ENCODE measurements around the gene LRRC2. TPM values are rescaled to one million over a fixed set of nuclear protein-coding genes. Genes with fewer than 3 reads are reported as not detected.

Gene LRRC2
- total and polyA plus RNA-seq, 2 of the 13 experiments (the other 11 are each of a cell fraction or from before 2014, with no cell fraction given) = 0.27 to 0.58 TPM

DNA sequence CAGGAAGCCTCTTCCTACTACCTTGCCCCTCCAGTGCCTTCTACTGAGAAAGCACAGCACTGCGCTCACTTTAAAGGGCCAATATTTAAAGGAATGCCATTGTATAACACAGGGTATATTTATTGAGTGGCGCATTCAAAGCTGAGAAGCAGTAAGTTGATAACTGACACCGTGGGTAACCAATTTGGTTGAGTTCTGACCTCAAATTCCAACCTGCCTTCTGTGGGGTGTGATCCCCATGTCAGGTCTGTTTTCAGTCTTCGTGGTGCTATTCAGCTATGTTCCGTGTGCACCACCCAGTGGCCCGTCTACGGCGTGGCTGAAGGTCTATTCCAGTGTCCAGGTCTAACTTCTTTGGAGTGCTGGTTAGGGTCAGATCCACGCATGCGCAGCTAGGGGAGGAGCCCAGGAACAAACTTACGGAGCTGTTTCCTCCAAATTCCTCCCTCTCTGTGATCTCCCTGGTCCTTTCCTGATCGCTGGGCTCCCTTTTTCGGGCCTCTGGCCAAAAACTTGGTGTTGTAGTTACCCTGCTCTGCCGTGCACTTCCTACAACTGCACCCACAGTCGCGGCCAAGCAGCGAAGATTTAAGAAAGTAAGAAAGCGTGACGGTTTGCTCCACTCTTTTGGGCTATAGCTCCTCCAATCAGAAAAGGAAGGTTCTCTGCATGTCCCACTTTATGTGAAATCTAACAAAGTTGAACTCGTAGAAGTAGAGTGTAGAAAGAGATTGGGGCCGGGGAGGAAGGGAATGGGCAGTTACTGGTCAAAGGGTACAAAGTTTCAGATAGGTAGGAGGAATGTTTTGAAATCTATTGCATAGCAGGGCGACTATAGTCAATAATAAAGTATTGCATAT, 7.7 kb downstream of the LRRC2 start (continued):
- TF ChIP-seq, protein P1, sequence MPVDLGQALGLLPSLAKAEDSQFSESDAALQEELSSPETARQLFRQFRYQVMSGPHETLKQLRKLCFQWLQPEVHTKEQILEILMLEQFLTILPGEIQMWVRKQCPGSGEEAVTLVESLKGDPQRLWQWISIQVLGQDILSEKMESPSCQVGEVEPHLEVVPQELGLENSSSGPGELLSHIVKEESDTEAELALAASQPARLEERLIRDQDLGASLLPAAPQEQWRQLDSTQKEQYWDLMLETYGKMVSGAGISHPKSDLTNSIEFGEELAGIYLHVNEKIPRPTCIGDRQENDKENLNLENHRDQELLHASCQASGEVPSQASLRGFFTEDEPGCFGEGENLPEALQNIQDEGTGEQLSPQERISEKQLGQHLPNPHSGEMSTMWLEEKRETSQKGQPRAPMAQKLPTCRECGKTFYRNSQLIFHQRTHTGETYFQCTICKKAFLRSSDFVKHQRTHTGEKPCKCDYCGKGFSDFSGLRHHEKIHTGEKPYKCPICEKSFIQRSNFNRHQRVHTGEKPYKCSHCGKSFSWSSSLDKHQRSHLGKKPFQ (CRISPR knock-in tag; IDR thresholded peaks at IDR 0.05; ENCODE audit: insufficient replicate concordance) = peak; percentile 64
- TF ChIP-seq ZKSCAN8 (CRISPR knock-in tag; IDR thresholded peaks at IDR 0.05; ENCODE audit: borderline replicate concordance) = no peak
- no peak for TF ChIP-seq NFKB2 (CRISPR knock-in tag; IDR thresholded peaks at IDR 0.05; ENCODE audit: borderline replicate concordance)
- TF ChIP-seq ZNF317 (CRISPR knock-in tag; IDR thresholded peaks at IDR 0.05) = no peak
- TF ChIP-seq ZNF224 (CRISPR knock-in tag; IDR thresholded peaks at IDR 0.05) = 0 out of 2 replicates have a peak, but pooled peaks have one; percentile 53
- no peak for TF ChIP-seq ARHGAP35 (CRISPR knock-in tag; IDR thresholded peaks at IDR 0.05; ENCODE audit: borderline replicate concordance)
- no peak for TF ChIP-seq JUN (CRISPR knock-in tag; IDR thresholded peaks at IDR 0.05)
- TF ChIP-seq, protein P2, sequence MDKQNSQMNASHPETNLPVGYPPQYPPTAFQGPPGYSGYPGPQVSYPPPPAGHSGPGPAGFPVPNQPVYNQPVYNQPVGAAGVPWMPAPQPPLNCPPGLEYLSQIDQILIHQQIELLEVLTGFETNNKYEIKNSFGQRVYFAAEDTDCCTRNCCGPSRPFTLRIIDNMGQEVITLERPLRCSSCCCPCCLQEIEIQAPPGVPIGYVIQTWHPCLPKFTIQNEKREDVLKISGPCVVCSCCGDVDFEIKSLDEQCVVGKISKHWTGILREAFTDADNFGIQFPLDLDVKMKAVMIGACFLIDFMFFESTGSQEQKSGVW (CRISPR knock-in tag; IDR thresholded peaks at IDR 0.05; ENCODE audit: borderline replicate concordance) = no peak
- TF ChIP-seq AGO1 (IDR thresholded peaks at IDR 0.05; ENCODE audit: low read depth, low read length, poor library complexity, severe bottlenecking) = no peak
- TF ChIP-seq MYC (CRISPR knock-in tag; IDR thresholded peaks at IDR 0.05; ENCODE audit: borderline replicate concordance) = no peak; the same call in 1 of the 2 replicates
- peak; percentile 24; the same call in 1 of the 2 replicates for TF ChIP-seq HOXA3 (CRISPR knock-in tag; IDR thresholded peaks at IDR 0.05)
- peak; percentile 45; the same call in 1 of the 2 replicates for TF ChIP-seq SPEN (CRISPR knock-in tag; IDR thresholded peaks at IDR 0.05; ENCODE audit: low read depth)
- TF ChIP-seq ZNF607 (CRISPR knock-in tag; IDR thresholded peaks at IDR 0.05; ENCODE audit: borderline replicate concordance) = no peak
- TF ChIP-seq HMGA1 (CRISPR knock-in tag; conservative IDR thresholded peaks at IDR 0.05) = no peak
- TF ChIP-seq, protein P3, sequence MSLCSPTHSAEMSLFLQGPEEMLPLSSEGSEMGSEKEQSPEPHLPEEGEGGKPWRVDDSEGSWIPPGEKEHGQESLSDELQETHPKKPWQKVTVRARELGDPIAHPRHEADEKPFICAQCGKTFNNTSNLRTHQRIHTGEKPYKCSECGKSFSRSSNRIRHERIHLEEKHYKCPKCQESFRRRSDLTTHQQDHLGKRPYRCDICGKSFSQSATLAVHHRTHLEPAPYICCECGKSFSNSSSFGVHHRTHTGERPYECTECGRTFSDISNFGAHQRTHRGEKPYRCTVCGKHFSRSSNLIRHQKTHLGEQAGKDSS (CRISPR knock-in tag; IDR thresholded peaks at IDR 0.05; ENCODE audit: borderline replicate concordance, low read depth) = no peak
- no peak for TF ChIP-seq KDM6A (CRISPR knock-in tag; IDR thresholded peaks at IDR 0.05; ENCODE audit: low read depth)
- TF ChIP-seq DNMT3B (CRISPR knock-in tag; conservative IDR thresholded peaks at IDR 0.05) = 0 out of 2 replicates have a peak, but pooled peaks have one; percentile 12
- no peak for TF ChIP-seq SRSF9 (IDR thresholded peaks at IDR 0.05; ENCODE audit: borderline replicate concordance, insufficient read depth, low read depth, low read length, poor library complexity, severe bottlenecking)
- TF ChIP-seq, protein P4, sequence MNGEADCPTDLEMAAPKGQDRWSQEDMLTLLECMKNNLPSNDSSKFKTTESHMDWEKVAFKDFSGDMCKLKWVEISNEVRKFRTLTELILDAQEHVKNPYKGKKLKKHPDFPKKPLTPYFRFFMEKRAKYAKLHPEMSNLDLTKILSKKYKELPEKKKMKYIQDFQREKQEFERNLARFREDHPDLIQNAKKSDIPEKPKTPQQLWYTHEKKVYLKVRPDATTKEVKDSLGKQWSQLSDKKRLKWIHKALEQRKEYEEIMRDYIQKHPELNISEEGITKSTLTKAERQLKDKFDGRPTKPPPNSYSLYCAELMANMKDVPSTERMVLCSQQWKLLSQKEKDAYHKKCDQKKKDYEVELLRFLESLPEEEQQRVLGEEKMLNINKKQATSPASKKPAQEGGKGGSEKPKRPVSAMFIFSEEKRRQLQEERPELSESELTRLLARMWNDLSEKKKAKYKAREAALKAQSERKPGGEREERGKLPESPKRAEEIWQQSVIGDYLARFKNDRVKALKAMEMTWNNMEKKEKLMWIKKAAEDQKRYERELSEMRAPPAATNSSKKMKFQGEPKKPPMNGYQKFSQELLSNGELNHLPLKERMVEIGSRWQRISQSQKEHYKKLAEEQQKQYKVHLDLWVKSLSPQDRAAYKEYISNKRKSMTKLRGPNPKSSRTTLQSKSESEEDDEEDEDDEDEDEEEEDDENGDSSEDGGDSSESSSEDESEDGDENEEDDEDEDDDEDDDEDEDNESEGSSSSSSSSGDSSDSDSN (CRISPR knock-in tag; IDR thresholded peaks at IDR 0.05) = no peak
- TF ChIP-seq, protein P5, sequence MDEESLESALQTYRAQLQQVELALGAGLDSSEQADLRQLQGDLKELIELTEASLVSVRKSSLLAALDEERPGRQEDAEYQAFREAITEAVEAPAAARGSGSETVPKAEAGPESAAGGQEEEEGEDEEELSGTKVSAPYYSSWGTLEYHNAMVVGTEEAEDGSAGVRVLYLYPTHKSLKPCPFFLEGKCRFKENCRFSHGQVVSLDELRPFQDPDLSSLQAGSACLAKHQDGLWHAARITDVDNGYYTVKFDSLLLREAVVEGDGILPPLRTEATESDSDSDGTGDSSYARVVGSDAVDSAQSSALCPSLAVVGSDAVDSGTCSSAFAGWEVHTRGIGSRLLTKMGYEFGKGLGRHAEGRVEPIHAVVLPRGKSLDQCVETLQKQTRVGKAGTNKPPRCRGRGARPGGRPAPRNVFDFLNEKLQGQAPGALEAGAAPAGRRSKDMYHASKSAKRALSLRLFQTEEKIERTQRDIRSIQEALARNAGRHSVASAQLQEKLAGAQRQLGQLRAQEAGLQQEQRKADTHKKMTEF (CRISPR knock-in tag; IDR thresholded peaks at IDR 0.05) = peak; percentile 57; the same call in 1 of the 2 replicates

All from HepG2 (cell line).